Measurements from ENCODE around the gene OR6B1. TPM values are rescaled to one million over a fixed set of nuclear protein-coding genes. Genes with fewer than 3 reads are reported as not detected.

Gene OR6B1
- total and polyA plus RNA-seq, 2 experiments from 2014 or later = not detected

- Histone ChIP-seq H3K36me3 (ENCODE audit: insufficient read depth) (no peaks in the 10 kb centered on the region), H3K27ac (ENCODE audit: low read depth) (no peak overlapping the region), H3K79me2 (replicated peaks; ENCODE audit: insufficient read depth) (no peaks in the 10 kb centered on the region), H4K20me1 (replicated peaks; ENCODE audit: insufficient read depth) (no peaks in the 10 kb centered on the region), H3K27me3 (ENCODE audit: insufficient read depth) (no peaks in the 10 kb centered on the region), H3F3A (replicated peaks; ENCODE audit: low read depth) (no peaks in the 10 kb centered on the region), H3K4me3 (no peak overlapping the region), H3K9me2 (ENCODE audit: insufficient read depth) (peaks cover 7% of the 10 kb centered on the region; the same call in 1 of the 2 replicates), H2AFZ (no peak overlapping the region), H3K4me2 (no peak overlapping the region), H3K4me1 (ENCODE audit: insufficient read depth) (peaks cover 5% of the 10 kb centered on the region; the same call in 1 of the 2 replicates)
- Mint-ChIP-seq H3K27me3 (ENCODE audit: insufficient read depth, low read depth, poor library complexity) (peaks cover 3% of the 10 kb centered on the region), H3K4me1 (peaks cover 6% of the 10 kb centered on the region), H3K4me3 (no peak overlapping the region), H3K9me3 (peaks cover 3% of the 10 kb centered on the region; the same call in 1 of the 3 replicates), H3K27ac (no peak overlapping the region), H3K36me3 (ENCODE audit: low read depth) (no peaks in the 10 kb centered on the region; the same call in 2 of the 3 replicates)
- TF ChIP-seq EZH2phosphoT487 (IDR thresholded peaks at IDR 0.05; ENCODE audit: unreplicated experiment) = no peak
- TF ChIP-seq POLR2AphosphoS5 (IDR thresholded peaks at IDR 0.05; ENCODE audit: low read depth) = no peak
- TF ChIP-seq STAT1 (IDR thresholded peaks at IDR 0.05; ENCODE audit: unreplicated experiment) = no peak
- no peak for TF ChIP-seq ZNF114 (CRISPR knock-in tag; IDR thresholded peaks at IDR 0.05)
- no peak for TF ChIP-seq CTCF (conservative IDR thresholded peaks at IDR 0.05; ENCODE audit: low read depth in 2 of 2)
- no peak for TF ChIP-seq ZNF462 (CRISPR knock-in tag; IDR thresholded peaks at IDR 0.05)
- ATAC-seq (no peak), DNase-seq (ENCODE audit: low spot score) (no peak)
Observed at GRCh38 chr7:144019457-144019856, 19.3 kb downstream of the OR6B1 start.
